ENCODE data around the gene MBNL1. TPM values are rescaled to one million over a fixed set of nuclear protein-coding genes. Genes with fewer than 3 reads are reported as not detected.

MBNL1 gene
- total and polyA plus RNA-seq, 2 donors (not counting 3 experiments of a cell fraction or from before 2014, with no cell fraction given): 179 to 362 TPM

DNA sequence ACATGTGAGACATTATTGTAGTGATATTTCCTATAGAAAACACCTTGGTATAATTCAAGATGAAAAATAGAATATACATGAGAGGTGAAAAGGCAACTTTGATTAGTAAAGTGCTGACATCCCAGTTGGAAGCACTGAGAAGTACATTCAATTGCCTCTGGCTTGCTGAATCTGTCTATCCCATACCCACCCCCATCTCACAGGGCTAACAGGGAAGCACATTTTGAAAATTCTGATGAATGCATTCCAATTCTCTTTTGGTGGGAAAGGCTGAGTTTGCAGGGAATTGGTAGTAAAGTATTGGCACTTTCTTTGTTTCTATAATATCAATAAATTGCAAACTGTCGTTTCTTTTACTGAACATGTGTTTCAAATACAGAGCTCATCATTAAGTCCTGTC is 122.9 kb downstream of the MBNL1 start:
- peaks cover 0 to 10% of the 10 kb centered on the region in 2 experiments for H3K36me3 ChIP-seq (ENCODE audit: control insufficient read depth in 2 of 2, extremely low read depth in 1 of 2, insufficient read depth in 2 of 2, low read length in 2 of 2)
- TF ChIP-seq, protein P1, sequence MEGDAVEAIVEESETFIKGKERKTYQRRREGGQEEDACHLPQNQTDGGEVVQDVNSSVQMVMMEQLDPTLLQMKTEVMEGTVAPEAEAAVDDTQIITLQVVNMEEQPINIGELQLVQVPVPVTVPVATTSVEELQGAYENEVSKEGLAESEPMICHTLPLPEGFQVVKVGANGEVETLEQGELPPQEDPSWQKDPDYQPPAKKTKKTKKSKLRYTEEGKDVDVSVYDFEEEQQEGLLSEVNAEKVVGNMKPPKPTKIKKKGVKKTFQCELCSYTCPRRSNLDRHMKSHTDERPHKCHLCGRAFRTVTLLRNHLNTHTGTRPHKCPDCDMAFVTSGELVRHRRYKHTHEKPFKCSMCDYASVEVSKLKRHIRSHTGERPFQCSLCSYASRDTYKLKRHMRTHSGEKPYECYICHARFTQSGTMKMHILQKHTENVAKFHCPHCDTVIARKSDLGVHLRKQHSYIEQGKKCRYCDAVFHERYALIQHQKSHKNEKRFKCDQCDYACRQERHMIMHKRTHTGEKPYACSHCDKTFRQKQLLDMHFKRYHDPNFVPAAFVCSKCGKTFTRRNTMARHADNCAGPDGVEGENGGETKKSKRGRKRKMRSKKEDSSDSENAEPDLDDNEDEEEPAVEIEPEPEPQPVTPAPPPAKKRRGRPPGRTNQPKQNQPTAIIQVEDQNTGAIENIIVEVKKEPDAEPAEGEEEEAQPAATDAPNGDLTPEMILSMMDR (IDR thresholded peaks at IDR 0.05; ENCODE audit: extremely low read depth in 1 of 2, insufficient read depth in 1 of 2, low read depth in 1 of 2, low read length in 2 of 2): no peak
- no peak for TF ChIP-seq EZH2 (IDR thresholded peaks at IDR 0.05; ENCODE audit: borderline replicate concordance, low read depth, low read length, severe bottlenecking)
- no peak for TF ChIP-seq POLR2A (IDR thresholded peaks at IDR 0.05; ENCODE audit: low read depth, low read length)
- TF ChIP-seq FOS (IDR thresholded peaks at IDR 0.05; ENCODE audit: borderline replicate concordance, insufficient read depth, low read length): no peak
- no peak for TF ChIP-seq MYC (IDR thresholded peaks at IDR 0.05; ENCODE audit: low read depth, low read length)
- TF ChIP-seq POLR2AphosphoS5 (IDR thresholded peaks at IDR 0.05; ENCODE audit: insufficient read depth, low read depth, low read length): no peak
- TF ChIP-seq, protein P2, sequence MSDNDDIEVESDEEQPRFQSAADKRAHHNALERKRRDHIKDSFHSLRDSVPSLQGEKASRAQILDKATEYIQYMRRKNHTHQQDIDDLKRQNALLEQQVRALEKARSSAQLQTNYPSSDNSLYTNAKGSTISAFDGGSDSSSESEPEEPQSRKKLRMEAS (IDR thresholded peaks at IDR 0.05; ENCODE audit: insufficient read depth, insufficient read length): no peak
- TF ChIP-seq GATA2 (IDR thresholded peaks at IDR 0.05; ENCODE audit: insufficient read depth, insufficient read length, low read depth, low read length): no peak
- TF ChIP-seq JUN (IDR thresholded peaks at IDR 0.05; ENCODE audit: borderline replicate concordance, insufficient read depth, insufficient read length, low read depth): no peak
- no peak overlapping the region for H3K27ac ChIP-seq (ENCODE audit: insufficient read depth, low read depth, low read length)
- DNase-seq (ENCODE audit: low read depth, low spot score) (no peak), FAIRE-seq (no peak)
- no peak overlapping the region for H3K9ac ChIP-seq (replicated peaks; ENCODE audit: extremely low read depth, insufficient read depth, low read length)
- no TSS peak for BruUV-seq (replicated peaks)
- H3K27me3 ChIP-seq (ENCODE audit: control insufficient read depth in 2 of 2, insufficient read depth in 2 of 2, low read length in 2 of 2): no peaks in the 10 kb centered on the region
- no peaks in the 10 kb centered on the region for H3K9me1 ChIP-seq (replicated peaks; ENCODE audit: control insufficient read depth, extremely low read depth, insufficient read depth, low read length)
- dilution Hi-C loops (cut with MboI; ENCODE audit: extremely low pct_ligation_motif_present, low sequenced_read_pairs): no loop called here
- ChIA-PET CTCF (interaction anchor here (2.4 kb wide), 1 partner anchor 9 kb away, joined by 5 read pairs; no protein-coding TSS in a partner anchor), POLR2A (no interaction called here)
- peaks cover 20% of the 10 kb centered on the region for H4K20me1 ChIP-seq (replicated peaks; ENCODE audit: control insufficient read depth, extremely low read depth, insufficient read depth, low read length)
- intact Hi-C loops (cut with micrococcal nuclease): no loop called here
- no peaks in the 10 kb centered on the region for H3K4me1 ChIP-seq (ENCODE audit: control insufficient read depth, extremely low read depth, insufficient read depth, low read length)
- no peak overlapping the region for H2AFZ ChIP-seq (ENCODE audit: low read depth, low read length)
- peaks cover 98% of the 10 kb centered on the region for H3K79me2 ChIP-seq (ENCODE audit: control insufficient read depth, insufficient read depth, low read length)
- H3K4me2 ChIP-seq (ENCODE audit: insufficient read depth, low read length): no peak overlapping the region
- H3K9me3 ChIP-seq (replicated peaks; ENCODE audit: control insufficient read depth, insufficient read depth, low read length): no peaks in the 10 kb centered on the region
- H3K4me3 ChIP-seq (replicated peaks in 1 of 3; ENCODE audit: insufficient read depth in 1 of 3, low read depth in 1 of 3, low read length in 3 of 3): no peak overlapping the region
